Psoas muscle (tissue), 8 donors: Measurements from ENCODE around the gene TPP2. TPM values are rescaled to one million over a fixed set of nuclear protein-coding genes. Genes with fewer than 3 reads are reported as not detected.

Experiments used
- ATAC-seq, 4 donors: fragments of 200-7000 bp; cut with Tn5 transposase; one replicate each; pipeline ENCODE4 v1.9.1; 2020; ENCODE audit warnings: moderate library complexity in 3 of 4, mild to moderate bottlenecking in 2 of 4
- DNase-seq, 2 donors: peaks; one replicate each; pipeline ENCODE4 v3.0.0-alpha.2; 2020
- H3K27ac ChIP-seq: fragments of 200-600 bp; one replicate; pipeline ENCODE4 v1.8.0; 2022
- H3K27me3 ChIP-seq, 3 donors: fragments of 200-600 bp in 1 of 3; one replicate each; pipeline versions ENCODE4 v1.6.1 to v1.8.0; 2013 to 2022; ENCODE audit warnings: low read length in 2 of 3, mild to moderate bottlenecking in 2 of 3, moderate library complexity in 1 of 3; ENCODE audit not compliant: insufficient read depth in 3 of 3
- H3K36me3 ChIP-seq, 2 donors: fragments of 200-600 bp in 1 of 2; one replicate each; pipeline versions ENCODE4 v1.6.1 to v1.8.0; 2013 to 2022; ENCODE audit warnings: low read depth in 1 of 2, mild to moderate bottlenecking in 1 of 2, moderate library complexity in 1 of 2; ENCODE audit not compliant: insufficient read depth in 1 of 2
- H3K4me1 ChIP-seq: fragments of 200-600 bp; one replicate; pipeline ENCODE4 v1.8.0; 2022
- H3K4me3 ChIP-seq: fragments of 200-600 bp; one replicate; pipeline ENCODE4 v1.8.0; 2022; ENCODE audit warnings: mild to moderate bottlenecking
- H3K9me3 ChIP-seq: fragments of 200-600 bp; one replicate; pipeline ENCODE4 v1.8.0; 2022
- CTCF ChIP-seq: fragments of 200-600 bp; IDR thresholded peaks from one replicate; pipeline ENCODE4 v1.8.0; 2022; ENCODE audit warnings: antibody characterized with exemption
- WGBS, 3 donors: extraction: QIAGEN DNeasy Blood & Tissue Kit; methylation state at CpG; one replicate each; pipeline versions ENCODE4 v1.1.6 to v1.1.7; 2013; 5-methylcytosine and 5-hydroxymethylcytosine counted together
- intact Hi-C, 2 donors: fragments of 100-400 bp; cut with DNase I; formaldehyde crosslinking; loops; one replicate each; pipeline versions ENCODE4 v1.11.0 to v1.14.2; 2022
- polyA plus RNA-seq, 3 donors: library from polyadenylated mRNA; stranded (reverse); fragments of 200-250 nt; gene quantifications; one replicate each; pipeline ENCODE4 v1.2.3, GENCODE V29; 2013
- total RNA-seq, 4 donors: library from RNA; stranded (reverse); fragmentation: NEBNext Ultra II Directional in 2 of 4; extraction: Animal tissue kit (Norgen Biotek cat#: 25700) in 2 of 4; gene quantifications; one replicate each; pipeline versions ENCODE4 v1.2.1 to v1.2.4, GENCODE V29; 2021 to 2023
- donor health status: healthy with polysubstance abuse.
- donor health status: DM: no; HTN: no; CAD: no; lungs with moderate emphysema.
- donor health status: Bipolar disorder and iron deficiency.
- donor health status: healthy.
- donor health status: DM: yes; HTN: yes; CAD: no.
- donor health status: DM: no; HTN: no; CAD: no.
- donor health status: DM: no; HTN: no; CAD: no.
- donor health status: DM: yes; HTN: yes; CAD: no.

The TPP2 gene
- total and polyA plus RNA-seq, 7 donors = 22.1 to 45.6 (median 40.3) TPM

- ATAC-seq (no peak), DNase-seq (no peak)
- Histone ChIP-seq H3K4me3 (no peak overlapping the region), H3K9me3 (no peaks in the 10 kb centered on the region), H3K27me3 (no peaks in the 10 kb centered on the region), H3K27ac (no peak overlapping the region), H3K36me3 (no peaks in the 10 kb centered on the region), H3K4me1 (peaks cover 43% of the 10 kb centered on the region)
- no peak for TF ChIP-seq CTCF
- intact Hi-C loops = no loop called here
These were observed 106.9 kb downstream of the TPP2 start for GRCh38 chr13:102703726-102704035.

- no peak overlapping the region for H3K4me3 ChIP-seq
- intact Hi-C loops = no loop called here
- H3K27ac ChIP-seq = no peak overlapping the region
- WGBS, 3 donors = 89 to 94% (median 92%) methylated on average over 6 of the region's 6 CpGs
- no peaks in the 10 kb centered on the region for H3K9me3 ChIP-seq
- DNase-seq (no peak), ATAC-seq (no peak)
- peaks cover 44% of the 10 kb centered on the region for H3K4me1 ChIP-seq
- H3K36me3 ChIP-seq = no peaks in the 10 kb centered on the region
- no peaks in the 10 kb centered on the region for H3K27me3 ChIP-seq
- TF ChIP-seq CTCF = no peak
These were observed 107.7 kb downstream of the TPP2 start for GRCh38 chr13:102704238-102705058.

GRCh38 chr13:102707467-102707866 is 110.7 kb downstream of the TPP2 start:
- ATAC-seq (peak in 3 of 4 donors; percentile 43 to 47 (median 44)), DNase-seq (no peak)
- TF ChIP-seq CTCF = no peak
- Histone ChIP-seq H3K4me3 (no peak overlapping the region), H3K27me3 (no peaks in the 10 kb centered on the region), H3K27ac (peak overlapping the region; percentile 33), H3K4me1 (peaks cover 41% of the 10 kb centered on the region), H3K36me3 (no peaks in the 10 kb centered on the region), H3K9me3 (no peaks in the 10 kb centered on the region)
- intact Hi-C loops = no loop called here
- 6 to 11% (median 7%) methylated on average over 4 of the region's 4 CpGs for WGBS, 3 donors

GRCh38 chr13:102708211-102708610 is 111.4 kb downstream of the TPP2 start:
- intact Hi-C loops = no loop called here

More at GRCh38 chr13:102708211-102708610, 111.4 kb downstream of the TPP2 start:
- Histone ChIP-seq H3K27me3 (no peaks in the 10 kb centered on the region), H3K4me1 (peaks cover 39% of the 10 kb centered on the region), H3K27ac (no peak overlapping the region), H3K36me3 (no peaks in the 10 kb centered on the region), H3K4me3 (no peak overlapping the region), H3K9me3 (no peaks in the 10 kb centered on the region)
- WGBS, 3 donors = 61 to 70% (median 64%) methylated on average over 2 of the region's 2 CpGs
- no peak for ATAC-seq
- no peak for TF ChIP-seq CTCF
- no peak for DNase-seq
